GM12892 (cell line): ENCODE results near the gene NEDD4L.

Experiments used
- POLR2A ChIP-seq: IDR thresholded peaks from 2 replicates; pipeline ENCODE4 v1.6.1; 2011; ENCODE audit warnings: low read depth, low read length, control low read depth
- POLR2AphosphoS5 ChIP-seq: IDR thresholded peaks from 2 replicates; pipeline ENCODE4 v1.6.1; 2011; ENCODE audit warnings: low read depth, low read length, control low read depth
- TAF1 ChIP-seq: IDR thresholded peaks from 2 replicates; pipeline ENCODE4 v1.6.1; 2011; ENCODE audit warnings: low read depth, mild to moderate bottlenecking, control low read depth, low read length, borderline replicate concordance

DNA sequence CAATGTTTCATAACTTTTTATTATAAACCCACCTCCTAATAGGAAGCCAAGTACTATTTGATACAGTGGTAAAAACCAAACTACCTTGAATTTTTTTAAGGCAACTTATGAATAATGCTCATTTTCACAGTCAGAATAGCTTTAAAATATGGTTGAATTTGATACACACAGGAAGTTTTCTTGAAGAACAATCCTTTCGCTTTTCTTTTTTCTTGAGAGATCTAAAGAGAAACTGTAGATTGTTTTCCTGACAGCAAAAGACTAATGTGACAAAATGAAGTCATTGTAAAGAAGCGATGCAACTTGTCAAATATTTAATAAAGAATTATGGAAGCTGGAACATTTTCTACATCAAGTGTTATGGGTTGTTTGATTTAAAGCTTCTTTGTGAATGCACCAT lies 357.2 kb downstream of the NEDD4L start:
- TF ChIP-seq POLR2AphosphoS5, result no peak
- no peak for TF ChIP-seq POLR2A
- TF ChIP-seq TAF1, result no peak
